NCI-H2029 treated with DMSO at 0.1 percent for 48 hours (cell line): ENCODE measurements around the gene NLRC3.
"Not testable (repeated sequence)": the region's sequence is repeated elsewhere in the genome, so short reads cannot be mapped to it uniquely, and the experiment has no call there.

ENCODE experiments used
- DNase-seq: peaks from one replicate; lab custom pipeline; 2025; lab: John Stamatoyannopoulos, UW

Gene NLRC3

DNA sequence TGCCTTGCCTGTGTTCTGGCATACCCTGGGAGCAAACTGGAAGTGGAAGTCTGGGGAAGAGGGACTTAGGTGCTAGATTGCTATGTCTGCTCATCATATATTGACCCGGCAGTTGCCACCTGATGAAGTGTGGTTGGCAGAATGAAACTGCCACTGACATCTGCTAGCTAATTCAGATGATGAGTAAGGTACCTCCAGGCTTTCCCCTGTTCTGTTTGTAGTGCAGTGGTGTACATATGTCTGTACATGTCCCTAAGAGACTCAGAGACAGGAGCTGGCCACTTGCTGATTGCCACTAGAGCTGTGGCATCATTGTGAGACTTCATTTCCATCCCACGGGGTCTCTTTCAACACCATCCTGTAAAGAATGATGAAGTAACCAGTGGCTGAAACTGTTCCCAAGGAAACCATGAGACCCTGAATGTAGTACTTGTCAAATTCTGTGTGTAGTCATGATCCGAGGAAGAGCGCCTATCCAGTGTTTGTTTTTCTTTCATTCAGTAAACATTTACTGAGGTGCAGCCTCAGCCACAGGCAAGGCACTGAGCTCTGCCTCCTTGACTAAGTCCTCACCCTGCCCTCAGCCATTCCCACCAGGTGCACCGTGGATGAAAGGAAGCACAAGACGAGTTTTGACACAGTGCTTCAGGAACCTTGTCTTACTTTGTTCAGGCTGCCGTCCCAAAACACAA, 63.2 kb downstream of the NLRC3 start:
- DNase-seq, result no peak

- no peak for DNase-seq
Measured at GRCh38 chr16:3511286-3512180, 65.7 kb downstream of the NLRC3 start.

- DNase-seq, result no peak
Measured at GRCh38 chr16:3510416-3510815, 66.8 kb downstream of the NLRC3 start.

DNA sequence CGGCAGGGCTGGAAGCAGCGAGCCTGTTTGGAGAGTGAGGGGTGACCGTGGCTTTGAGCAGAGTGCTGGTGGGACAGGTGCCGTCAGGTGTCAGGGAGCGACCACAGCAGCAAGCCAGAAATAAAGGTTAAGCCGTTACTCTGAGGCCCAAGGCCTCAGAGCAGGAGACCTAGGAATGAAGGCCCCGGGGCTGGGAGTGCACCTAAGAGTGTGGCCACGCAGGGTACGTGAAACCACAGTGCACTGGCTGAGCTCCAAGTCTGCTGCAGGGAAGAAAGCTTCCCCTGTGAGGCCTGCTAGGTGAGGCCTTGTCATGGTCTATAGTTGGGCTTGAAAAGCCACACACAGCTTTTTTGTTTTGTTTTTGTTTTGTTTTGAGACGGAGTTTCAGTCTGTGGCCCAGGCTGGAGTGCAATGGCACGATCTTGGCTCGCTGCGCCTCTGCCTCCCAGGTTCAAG, 67.7 kb downstream of the NLRC3 start:
- DNase-seq, result no peak

- DNase-seq, result no peak
Measured at GRCh38 chr16:3508736-3509135, 68.5 kb downstream of the NLRC3 start.

DNA sequence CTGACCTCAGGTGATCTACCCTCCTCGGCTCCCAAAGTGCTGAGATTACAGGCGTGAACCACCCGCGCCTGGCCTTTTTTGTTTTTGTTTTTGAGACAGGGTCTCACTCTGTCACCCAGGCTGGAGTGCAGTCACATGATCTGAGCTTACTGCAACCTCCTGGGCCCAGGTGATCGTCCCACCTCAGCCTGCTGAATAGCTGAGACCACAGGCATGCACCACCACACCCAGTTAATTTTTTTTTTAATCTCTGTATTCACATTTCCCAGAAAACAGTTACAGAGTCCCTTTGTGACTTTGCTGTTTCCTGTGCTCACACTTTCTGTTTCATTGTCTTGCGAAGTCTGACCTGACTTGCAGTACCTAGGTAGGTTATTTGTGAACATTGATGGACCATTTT, 73.7 kb downstream of the NLRC3 start:
- no peak for DNase-seq

- no peak for DNase-seq
Measured at GRCh38 chr16:3501783-3502400, 75.3 kb downstream of the NLRC3 start.

- DNase-seq, result not testable (repeated sequence)
Measured at GRCh38 chr16:3501412-3501761, 75.8 kb downstream of the NLRC3 start.

DNA sequence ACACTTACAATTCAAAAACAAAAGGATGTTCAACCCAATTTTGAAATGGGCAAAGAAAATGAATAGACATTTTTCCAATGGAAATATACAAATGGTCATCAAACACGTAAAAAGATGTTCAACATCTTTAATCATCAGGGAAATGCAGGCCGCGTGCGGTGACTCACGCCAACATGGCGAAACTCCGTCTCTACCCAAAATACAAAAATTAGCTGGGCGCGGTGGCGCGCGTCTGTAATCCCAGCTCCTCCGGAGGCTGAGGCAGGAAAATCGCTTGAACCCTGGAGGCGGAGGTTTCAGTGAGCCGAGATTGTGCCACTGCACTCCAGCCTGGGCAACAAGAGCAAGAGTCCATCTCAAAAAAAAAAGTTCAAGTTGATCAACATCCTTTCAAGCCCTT, 78.2 kb downstream of the NLRC3 start:
- no peak for DNase-seq

GRCh38 chr16:3497771-3498170, 79.4 kb downstream of the NLRC3 start:
- DNase-seq, result no peak

DNA sequence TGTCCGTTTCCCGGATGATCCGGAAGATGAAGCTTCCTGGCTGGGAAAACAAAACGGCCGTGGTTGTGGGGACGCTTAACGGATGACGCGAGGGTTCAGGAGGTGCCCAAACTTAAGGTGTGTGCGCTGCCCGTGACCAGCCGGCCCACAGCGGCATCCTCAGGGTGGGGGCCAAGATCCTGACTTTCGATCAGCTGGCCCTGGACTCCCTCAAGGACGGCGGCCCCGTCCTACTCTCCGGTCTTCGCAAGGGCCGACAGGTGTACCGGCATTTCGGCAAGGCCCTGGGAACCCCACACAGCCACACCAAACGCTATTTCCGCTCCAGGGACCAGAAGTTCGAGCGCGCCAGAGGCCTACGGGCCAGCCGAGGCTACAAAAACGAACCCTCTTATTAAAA, 80.8 kb downstream of the NLRC3 start:
- no peak for DNase-seq

GRCh38 chr16:3495176-3495575, 82.0 kb downstream of the NLRC3 start, which contains the start of gene C16orf90:
Gene C16orf90, minus strand, starts transcription at chr16:3495489. Its CDS starts 68 bp downstream, at chr16:3495421.
- DNase-seq, result no peak

GRCh38 chr16:3494386-3494973, 82.7 kb downstream of the NLRC3 start:
- no peak for DNase-seq

GRCh38 chr16:3492356-3492755, 84.8 kb downstream of the NLRC3 start:
- DNase-seq, result no peak

GRCh38 chr16:3490911-3491629, 86.1 kb downstream of the NLRC3 start:
- no peak for DNase-seq
